T-helper 1 cell treated with Interleukin-12 subunit alpha and Interleukin-12 subunit beta and Interleukin-4 antibody, amounts not matched to agents 30 μg/mL and 1 μg/mL, for 36 hours (primary cell): ENCODE data around the gene MX1.

Experiments used
- H3K27ac Mint-ChIP-seq: one replicate; pipeline ENCODE4 v1.8.0; 2021; ENCODE audit warnings: mild to moderate bottlenecking, mixed read lengths
- H3K27me3 Mint-ChIP-seq: one replicate; pipeline ENCODE4 v1.8.0; 2021; ENCODE audit warnings: low read depth, mixed read lengths
- H3K36me3 Mint-ChIP-seq: one replicate; pipeline ENCODE4 v1.8.0; 2021; ENCODE audit warnings: low read depth, mixed read lengths
- H3K4me1 Mint-ChIP-seq: one replicate; pipeline ENCODE4 v1.8.0; 2021; ENCODE audit warnings: low read depth, mixed read lengths
- H3K4me3 Mint-ChIP-seq: one replicate; pipeline ENCODE4 v1.8.0; 2021; ENCODE audit warnings: mild to moderate bottlenecking, moderate library complexity, mixed read lengths
- H3K9me3 Mint-ChIP-seq: one replicate; pipeline ENCODE4 v1.8.0; 2021; ENCODE audit warnings: mixed read lengths

MX1 gene

DNA sequence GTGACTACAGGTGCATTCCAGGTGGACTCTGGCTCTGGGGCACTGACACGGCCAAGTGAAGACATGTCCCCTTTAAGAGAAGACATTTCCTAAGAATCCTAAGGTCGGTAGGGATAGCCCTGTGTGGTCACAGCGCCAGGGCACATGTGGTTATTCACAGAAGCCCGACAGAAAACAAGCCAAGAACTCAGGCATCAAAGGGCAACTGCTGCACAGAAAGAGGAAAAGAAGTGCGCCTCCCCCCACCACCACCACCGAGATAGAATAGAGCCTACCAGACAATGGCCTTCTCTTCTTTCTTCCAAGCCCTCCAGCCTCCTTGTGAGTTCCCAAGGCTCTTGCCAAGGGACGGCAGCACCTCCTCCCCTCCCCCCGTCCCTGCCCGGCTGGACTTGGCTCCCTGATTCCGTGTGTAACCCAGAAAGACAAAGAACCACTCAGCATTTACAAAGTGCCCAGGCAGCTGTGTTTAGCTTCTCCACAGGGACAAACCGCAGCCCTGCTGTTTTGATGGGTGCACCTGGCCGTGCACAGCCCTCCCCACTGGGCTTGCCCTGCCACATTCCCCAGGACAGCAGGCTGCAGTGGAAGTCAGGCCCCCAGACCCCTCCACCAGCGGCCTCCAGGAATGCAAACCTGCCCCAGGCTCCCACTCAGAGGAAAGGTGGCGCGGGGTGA is 51.7 kb downstream of the MX1 start:
- Mint-ChIP-seq H3K27me3 (peaks cover 23% of the 10 kb centered on the region), H3K27ac (no peak overlapping the region), H3K4me3 (no peak overlapping the region), H3K9me3 (no peaks in the 10 kb centered on the region), H3K4me1 (no peaks in the 10 kb centered on the region), H3K36me3 (no peaks in the 10 kb centered on the region)

DNA sequence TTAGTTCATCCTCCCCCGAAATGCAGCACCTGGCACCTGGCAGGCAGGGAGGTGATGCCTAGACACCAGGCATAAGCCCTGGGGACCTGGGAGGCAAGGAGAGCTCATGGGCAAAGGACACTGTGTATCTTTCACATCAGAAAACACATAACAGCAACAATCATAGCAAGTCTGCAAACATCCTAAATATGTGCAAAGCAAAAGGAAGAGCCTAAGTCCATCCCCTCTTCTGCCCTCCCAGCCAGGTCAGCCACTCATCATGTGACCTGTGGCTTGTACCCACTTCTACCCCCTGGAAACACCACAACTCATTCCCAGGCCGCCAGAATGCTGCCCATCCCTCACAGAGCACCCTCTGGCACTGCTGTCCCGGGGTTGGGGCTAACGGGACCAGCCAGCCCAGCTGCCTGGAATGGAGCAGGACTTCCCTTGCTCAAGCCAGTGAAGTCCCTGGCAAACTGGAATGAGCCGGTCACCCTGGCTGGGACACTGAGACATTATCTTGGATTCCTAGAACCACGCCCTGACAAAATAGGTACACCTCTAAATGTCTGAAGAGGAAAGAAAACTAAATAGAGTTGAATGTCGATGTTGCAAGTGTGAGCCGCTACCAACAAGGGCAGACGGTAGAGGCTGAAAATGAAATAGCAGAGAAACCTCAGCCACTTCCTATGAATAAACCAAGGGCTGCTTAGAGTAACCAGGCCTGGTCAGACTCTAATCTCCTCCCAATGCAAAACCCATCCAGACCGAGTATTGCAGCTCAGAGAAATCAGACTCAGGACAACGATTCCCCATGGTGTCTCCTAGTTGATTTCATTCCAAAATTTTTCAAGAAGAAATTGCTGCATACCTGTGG is 52.5 kb downstream of the MX1 start:
- Mint-ChIP-seq H3K27ac (no peak overlapping the region), H3K36me3 (no peaks in the 10 kb centered on the region), H3K9me3 (no peaks in the 10 kb centered on the region), H3K4me1 (no peaks in the 10 kb centered on the region), H3K4me3 (no peak overlapping the region), H3K27me3 (peaks cover 23% of the 10 kb centered on the region)

DNA sequence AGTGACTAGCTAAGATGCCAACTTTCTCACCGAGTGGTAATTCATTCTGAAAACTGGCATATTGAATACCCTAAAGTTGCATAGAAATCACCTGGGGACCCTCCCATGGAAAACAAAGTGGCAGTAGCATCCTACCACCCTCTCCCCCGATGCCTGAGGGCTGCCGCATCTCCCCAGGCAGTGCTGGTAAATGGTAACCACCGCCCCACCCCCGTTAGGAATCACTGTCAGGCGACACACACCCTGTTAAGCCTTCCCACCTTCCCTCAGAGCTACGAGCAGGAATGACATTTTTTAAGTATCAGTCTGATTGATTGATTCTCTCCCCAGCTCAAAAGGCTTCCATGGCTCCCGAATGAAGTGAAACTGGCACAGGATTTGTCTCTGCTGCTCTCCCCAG is 53.6 kb downstream of the MX1 start:
- Mint-ChIP-seq H3K36me3 (no peaks in the 10 kb centered on the region), H3K4me3 (no peak overlapping the region), H3K9me3 (no peaks in the 10 kb centered on the region), H3K27ac (no peak overlapping the region), H3K4me1 (no peaks in the 10 kb centered on the region), H3K27me3 (peaks cover 23% of the 10 kb centered on the region)

DNA sequence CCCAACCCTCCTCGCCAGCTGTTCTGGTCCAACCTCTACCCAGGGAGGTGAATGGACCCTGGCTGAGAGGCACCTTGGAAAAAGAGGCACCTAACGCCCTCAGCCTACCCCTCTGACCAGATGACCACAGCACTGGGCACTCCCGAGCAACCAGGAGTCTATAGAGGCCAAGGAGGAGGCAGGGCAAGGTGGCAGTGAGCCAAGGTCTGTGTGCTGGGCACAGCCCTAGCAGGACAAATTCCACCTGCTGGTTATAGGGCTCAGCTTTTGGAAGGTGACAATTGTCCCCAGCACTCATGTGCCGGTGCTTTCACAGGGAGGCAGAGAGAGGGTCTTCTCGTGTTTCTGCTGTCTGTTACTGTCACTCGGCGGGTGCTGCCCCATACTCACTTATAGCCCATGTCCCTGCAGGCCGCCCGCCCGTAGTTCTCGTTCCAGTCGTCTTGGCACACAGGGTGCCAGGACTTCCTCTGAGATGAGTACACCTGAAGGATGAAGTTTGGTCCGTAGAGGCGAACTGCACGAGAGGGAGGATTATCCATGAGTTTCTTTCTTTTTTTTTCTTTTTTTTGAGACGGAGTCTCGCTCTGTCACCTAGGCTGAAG is 54.1 kb downstream of the MX1 start:
- no peak overlapping the region for H3K27ac Mint-ChIP-seq
- no peaks in the 10 kb centered on the region for H3K9me3 Mint-ChIP-seq
- H3K4me1 Mint-ChIP-seq = no peaks in the 10 kb centered on the region
- no peaks in the 10 kb centered on the region for H3K36me3 Mint-ChIP-seq
- H3K4me3 Mint-ChIP-seq = no peak overlapping the region
- H3K27me3 Mint-ChIP-seq = peaks cover 23% of the 10 kb centered on the region

DNA sequence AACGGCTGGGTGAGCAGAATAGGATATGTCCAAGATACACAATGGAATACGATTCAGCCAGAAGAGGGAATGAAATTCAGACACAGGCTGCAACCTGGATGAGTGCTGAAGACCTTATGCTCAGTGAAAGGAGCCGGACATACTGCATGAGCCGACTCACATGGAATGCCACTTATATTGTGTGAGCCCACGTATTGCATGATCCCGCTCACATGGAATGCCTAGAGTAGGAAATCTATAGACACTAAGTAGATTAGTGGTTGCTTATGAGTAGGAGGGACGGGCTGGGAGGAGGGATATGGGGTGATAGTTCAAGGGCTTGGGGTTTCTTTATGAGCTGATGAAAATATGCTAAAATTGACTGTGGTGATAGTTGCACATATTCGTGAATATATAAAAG is 55.2 kb downstream of the MX1 start:
- no peaks in the 10 kb centered on the region for H3K4me1 Mint-ChIP-seq
- no peaks in the 10 kb centered on the region for H3K9me3 Mint-ChIP-seq
- peaks cover 23% of the 10 kb centered on the region for H3K27me3 Mint-ChIP-seq
- no peaks in the 10 kb centered on the region for H3K36me3 Mint-ChIP-seq
- no peak overlapping the region for H3K27ac Mint-ChIP-seq
- no peak overlapping the region for H3K4me3 Mint-ChIP-seq

DNA sequence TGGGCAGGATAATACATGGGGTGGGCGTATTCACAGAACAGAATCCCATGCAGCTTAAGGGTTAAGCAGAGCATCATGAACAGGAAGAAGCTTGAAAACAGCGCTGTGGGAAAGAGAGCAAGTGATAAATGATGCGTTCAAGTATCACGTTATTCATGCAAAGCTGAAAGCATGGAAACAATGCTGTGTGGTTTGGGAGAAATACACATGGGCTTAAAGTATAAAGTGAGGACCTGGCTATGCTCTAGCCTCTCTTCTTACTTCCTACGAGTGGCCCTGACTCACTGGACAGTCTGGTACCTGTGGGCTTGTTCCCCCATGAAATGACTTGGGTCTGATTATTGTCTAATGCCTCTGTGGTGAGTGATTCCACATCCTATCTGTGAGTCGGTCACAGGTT is 56.3 kb downstream of the MX1 start:
- H3K4me3 Mint-ChIP-seq = no peak overlapping the region
- H3K9me3 Mint-ChIP-seq = no peaks in the 10 kb centered on the region
- peaks cover 21% of the 10 kb centered on the region for H3K27me3 Mint-ChIP-seq
- H3K4me1 Mint-ChIP-seq = no peaks in the 10 kb centered on the region
- no peak overlapping the region for H3K27ac Mint-ChIP-seq
- H3K36me3 Mint-ChIP-seq = no peaks in the 10 kb centered on the region

DNA sequence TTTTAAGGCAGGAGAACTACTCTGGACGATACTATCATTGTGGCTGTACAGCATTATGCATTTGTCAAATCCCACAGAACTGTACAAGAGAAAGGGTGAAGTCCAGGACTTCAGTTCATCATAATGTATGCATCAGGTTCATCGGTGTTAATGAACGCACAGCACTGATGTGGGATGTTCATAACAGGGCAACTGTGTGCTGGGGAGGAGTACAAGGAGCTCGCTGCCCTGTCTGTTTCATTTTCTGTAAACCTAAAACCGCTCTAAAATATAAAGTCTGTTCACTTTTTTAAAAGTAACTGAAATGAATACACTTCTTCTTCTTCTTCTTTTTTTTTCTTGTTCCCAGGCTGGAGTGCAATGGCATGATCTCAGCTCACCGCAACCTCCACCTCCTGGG is 56.9 kb downstream of the MX1 start:
- peaks cover 17% of the 10 kb centered on the region for H3K27me3 Mint-ChIP-seq
- H3K36me3 Mint-ChIP-seq = no peaks in the 10 kb centered on the region
- H3K27ac Mint-ChIP-seq = no peak overlapping the region
- H3K4me1 Mint-ChIP-seq = no peaks in the 10 kb centered on the region
- H3K4me3 Mint-ChIP-seq = no peak overlapping the region
- H3K9me3 Mint-ChIP-seq = no peaks in the 10 kb centered on the region

DNA sequence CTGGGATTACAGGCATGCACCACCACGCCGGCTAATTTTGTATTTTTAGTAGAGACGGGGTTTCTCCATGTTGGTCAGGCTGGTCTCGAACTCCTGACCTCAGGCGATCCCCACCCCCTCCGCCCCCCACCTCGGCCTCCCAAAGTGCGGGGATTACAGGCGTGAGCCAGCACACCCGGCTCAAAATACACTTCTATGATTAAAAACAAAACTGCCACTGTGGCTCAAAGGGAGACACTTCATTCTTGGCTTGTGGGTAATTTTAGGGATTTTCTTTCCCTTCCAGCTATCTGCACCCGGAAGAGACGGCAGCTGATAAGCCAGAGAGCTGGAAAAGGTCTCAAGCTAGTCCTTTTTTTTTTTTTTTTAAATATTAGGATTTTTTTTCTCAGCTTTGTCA is 57.4 kb downstream of the MX1 start:
- Mint-ChIP-seq H3K4me1 (no peaks in the 10 kb centered on the region), H3K36me3 (no peaks in the 10 kb centered on the region), H3K27ac (no peak overlapping the region), H3K9me3 (no peaks in the 10 kb centered on the region), H3K27me3 (peaks cover 15% of the 10 kb centered on the region), H3K4me3 (no peak overlapping the region)

DNA sequence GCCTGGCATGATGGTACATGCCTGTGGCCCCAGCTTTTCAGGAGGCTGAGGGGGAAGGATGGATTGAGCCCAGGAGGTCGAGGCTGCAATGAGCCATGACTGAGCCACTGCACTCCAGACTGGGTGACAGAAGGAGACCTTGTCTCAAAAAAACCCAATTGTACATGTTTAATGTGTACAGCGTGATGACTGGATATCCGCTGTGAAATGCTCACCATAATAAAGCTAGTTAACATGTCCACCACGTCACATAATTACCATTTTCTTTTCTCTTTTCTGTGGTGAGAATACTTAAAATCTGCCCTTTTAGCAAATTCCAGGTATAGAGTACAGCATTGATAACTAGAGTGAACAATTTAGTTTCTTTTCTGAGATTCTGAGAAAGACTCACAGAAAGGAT is 57.9 kb downstream of the MX1 start:
- Mint-ChIP-seq H3K9me3 (no peaks in the 10 kb centered on the region), H3K27ac (no peak overlapping the region)

DNA sequence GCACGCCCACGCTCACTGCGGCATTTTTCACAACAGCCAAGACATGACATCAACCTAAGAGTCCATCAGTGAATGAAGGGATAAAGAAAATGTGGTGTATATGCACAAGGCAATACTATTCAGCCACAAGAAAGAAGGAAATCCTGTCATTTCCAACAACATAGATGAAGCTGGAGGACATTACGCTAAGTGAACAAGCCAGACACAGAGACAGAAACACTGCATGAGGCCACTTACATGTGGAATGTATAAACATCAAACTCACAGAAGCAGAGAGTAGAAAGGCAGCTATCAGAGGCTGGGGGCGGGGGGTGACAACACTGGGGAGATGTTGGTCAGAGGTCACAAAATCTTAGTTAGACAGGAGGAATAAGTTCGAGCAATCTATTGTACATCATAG is 61.0 kb downstream of the MX1 start:
- H3K36me3 Mint-ChIP-seq = no peaks in the 10 kb centered on the region
- no peaks in the 10 kb centered on the region for H3K9me3 Mint-ChIP-seq
- no peaks in the 10 kb centered on the region for H3K4me1 Mint-ChIP-seq
- H3K4me3 Mint-ChIP-seq = no peak overlapping the region
- H3K27me3 Mint-ChIP-seq = no peaks in the 10 kb centered on the region
- H3K27ac Mint-ChIP-seq = no peak overlapping the region

More for the DNA sequence above, 57.9 kb downstream of the MX1 start:
- Mint-ChIP-seq H3K4me1 (no peaks in the 10 kb centered on the region), H3K27me3 (peaks cover 10% of the 10 kb centered on the region), H3K36me3 (no peaks in the 10 kb centered on the region), H3K4me3 (no peak overlapping the region)

DNA sequence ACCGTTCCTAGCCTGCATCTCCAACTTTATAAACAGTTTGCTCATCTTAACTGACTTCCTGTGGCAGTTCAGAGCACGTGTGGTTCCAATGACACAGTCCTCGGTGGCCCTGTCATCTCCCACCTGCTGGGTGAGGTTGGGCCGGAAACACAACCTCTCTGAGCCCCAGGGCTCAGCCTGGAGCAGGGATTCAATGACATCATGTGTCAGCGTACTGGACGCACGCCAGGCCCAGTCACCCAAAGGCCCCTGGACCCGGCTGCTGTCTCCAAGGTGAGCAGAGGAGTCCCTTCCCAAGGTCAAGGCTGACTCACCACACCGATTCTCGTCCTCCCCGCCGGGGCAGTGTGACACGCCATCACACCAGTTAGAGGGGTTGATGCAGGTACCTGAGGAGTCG is 62.0 kb downstream of the MX1 start:
- Mint-ChIP-seq H3K9me3 (no peaks in the 10 kb centered on the region), H3K27me3 (no peaks in the 10 kb centered on the region), H3K36me3 (no peaks in the 10 kb centered on the region), H3K4me3 (no peak overlapping the region), H3K27ac (no peak overlapping the region), H3K4me1 (no peaks in the 10 kb centered on the region)

DNA sequence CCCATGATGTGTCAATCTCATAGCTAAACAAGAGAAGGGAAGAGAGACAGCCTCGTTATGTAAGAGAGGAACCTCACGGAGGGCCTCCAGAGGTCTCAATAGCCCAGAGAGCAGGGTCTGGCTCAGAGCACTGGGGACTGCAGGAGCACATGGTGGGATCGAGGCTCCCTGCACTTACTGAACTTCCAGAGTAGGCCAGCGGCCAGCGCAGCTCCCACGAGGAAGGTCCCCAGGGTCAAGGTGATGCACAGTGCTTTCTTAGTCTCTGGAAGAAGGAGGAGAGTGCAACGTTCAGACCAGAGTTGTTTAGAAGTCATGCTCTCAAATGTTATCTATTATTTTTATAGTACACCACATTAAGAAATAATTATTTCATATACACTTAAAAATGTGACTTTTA is 63.3 kb downstream of the MX1 start:
- Mint-ChIP-seq H3K4me1 (no peaks in the 10 kb centered on the region), H3K36me3 (no peaks in the 10 kb centered on the region), H3K4me3 (no peak overlapping the region), H3K27ac (no peak overlapping the region), H3K9me3 (no peaks in the 10 kb centered on the region), H3K27me3 (peaks cover 4% of the 10 kb centered on the region)

DNA sequence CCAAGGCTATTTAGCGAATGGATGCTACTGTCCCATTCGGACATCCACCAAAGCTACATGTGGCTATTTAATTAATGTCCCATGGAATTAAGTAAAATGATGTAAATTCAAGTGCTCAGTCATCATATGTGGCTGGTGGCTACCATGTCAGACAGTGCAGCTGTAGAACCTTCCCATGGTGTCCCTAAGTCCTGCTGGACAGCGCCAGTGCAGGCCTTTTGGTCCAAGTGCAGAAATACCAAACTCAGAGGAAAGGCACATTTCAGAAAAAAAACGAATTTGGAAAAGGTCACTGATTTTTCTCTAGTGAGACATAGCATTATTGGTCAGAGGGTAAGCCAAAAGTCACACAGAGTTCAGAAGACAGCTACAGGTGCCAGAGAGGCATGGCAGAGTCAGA is 64.3 kb downstream of the MX1 start:
- H3K4me3 Mint-ChIP-seq = no peak overlapping the region
- H3K9me3 Mint-ChIP-seq = no peaks in the 10 kb centered on the region
- no peak overlapping the region for H3K27ac Mint-ChIP-seq
- H3K27me3 Mint-ChIP-seq = peaks cover 4% of the 10 kb centered on the region
- H3K4me1 Mint-ChIP-seq = no peaks in the 10 kb centered on the region
- H3K36me3 Mint-ChIP-seq = no peaks in the 10 kb centered on the region

DNA sequence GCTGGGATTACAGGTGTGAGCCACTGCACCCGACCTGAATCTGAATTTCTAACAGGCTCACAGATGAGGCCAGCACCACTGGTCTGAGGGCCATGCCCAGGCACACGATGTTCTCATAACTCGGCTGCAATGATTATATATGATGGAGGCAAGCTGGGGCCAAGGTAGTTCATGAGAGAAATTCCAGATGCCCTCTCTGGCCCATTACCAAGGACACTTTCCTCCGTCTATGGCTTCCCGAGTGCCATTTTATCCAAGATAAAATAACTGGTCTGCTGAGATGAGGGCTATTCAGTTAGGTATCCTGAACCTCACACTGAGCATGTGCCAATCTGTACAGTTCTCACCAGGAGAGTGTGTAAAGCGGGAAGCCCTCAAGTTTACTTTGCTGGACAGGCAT is 65.4 kb downstream of the MX1 start:
- Mint-ChIP-seq H3K4me3 (no peak overlapping the region), H3K27ac (no peak overlapping the region), H3K9me3 (no peaks in the 10 kb centered on the region), H3K36me3 (no peaks in the 10 kb centered on the region), H3K4me1 (no peaks in the 10 kb centered on the region), H3K27me3 (peaks cover 4% of the 10 kb centered on the region)

DNA sequence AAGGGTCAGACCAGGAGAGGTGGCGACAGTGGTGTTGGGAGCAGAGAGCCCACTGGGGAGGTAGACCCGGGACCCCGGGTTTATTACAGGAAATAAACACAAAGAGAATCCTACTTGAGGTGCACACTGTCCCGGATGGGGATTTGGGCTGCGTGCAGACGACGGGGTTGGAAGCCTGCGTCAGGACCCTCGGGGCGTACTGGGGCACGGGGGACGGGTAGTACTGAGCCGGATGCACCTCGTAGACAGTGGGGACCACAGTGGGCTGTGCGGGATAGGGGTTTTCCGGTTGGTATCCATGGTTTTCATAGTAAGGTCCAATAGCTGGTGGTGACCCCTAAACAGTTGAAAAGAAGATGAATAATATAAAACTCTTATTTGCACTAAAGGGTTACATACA is 68.2 kb downstream of the MX1 start:
- peaks cover 8% of the 10 kb centered on the region for H3K27me3 Mint-ChIP-seq
- H3K9me3 Mint-ChIP-seq = no peaks in the 10 kb centered on the region
- H3K4me3 Mint-ChIP-seq = no peak overlapping the region
- H3K36me3 Mint-ChIP-seq = no peaks in the 10 kb centered on the region
- H3K27ac Mint-ChIP-seq = no peak overlapping the region
- no peaks in the 10 kb centered on the region for H3K4me1 Mint-ChIP-seq
